Immature natural killer cell (primary cell): ENCODE data around the gene MED14. TPM values are rescaled to one million over a fixed set of nuclear protein-coding genes. Genes with fewer than 3 reads are reported as not detected.

Experiments used
- DNase-seq, 3 donors: peaks; one replicate each; pipeline ENCODE4 v3.0.0; 2022; ENCODE audit warnings: mixed read lengths in 1 of 3
- H3K27ac Mint-ChIP-seq, 6 donors: one replicate each; pipeline ENCODE4 v1.8.0; 2020; ENCODE audit warnings: mixed read lengths in 6 of 6, mild to moderate bottlenecking in 5 of 6, inconsistent platforms in 4 of 6, moderate library complexity in 3 of 6
- H3K27me3 Mint-ChIP-seq, 3 donors: one replicate each; pipeline ENCODE4 v1.8.0; 2020 to 2021; ENCODE audit warnings: low read depth in 3 of 3, mild to moderate bottlenecking in 3 of 3, mixed read lengths in 3 of 3, moderate library complexity in 3 of 3, inconsistent platforms in 1 of 3
- H3K36me3 Mint-ChIP-seq, 3 donors: one replicate each; pipeline ENCODE4 v1.8.0; 2020; ENCODE audit warnings: mixed read lengths in 3 of 3, inconsistent platforms in 2 of 3, mild to moderate bottlenecking in 2 of 3
- H3K4me1 Mint-ChIP-seq, 2 donors: one replicate each; pipeline ENCODE4 v1.8.0; 2020; ENCODE audit warnings: inconsistent platforms in 2 of 2, mild to moderate bottlenecking in 2 of 2, mixed read lengths in 2 of 2, moderate library complexity in 1 of 2
- H3K4me3 Mint-ChIP-seq, 5 donors: one replicate each; pipeline ENCODE4 v1.8.0; 2020; ENCODE audit warnings: mild to moderate bottlenecking in 5 of 5, mixed read lengths in 5 of 5, inconsistent platforms in 3 of 5, moderate library complexity in 3 of 5
- H3K9me3 Mint-ChIP-seq, 6 donors: one replicate each; pipeline ENCODE4 v1.8.0; 2020; ENCODE audit warnings: mild to moderate bottlenecking in 6 of 6, mixed read lengths in 6 of 6, inconsistent platforms in 4 of 6, moderate library complexity in 3 of 6
- polyA plus RNA-seq, 3 donors: library from polyadenylated mRNA; unstranded; fragments of 300-500 nt; fragmentation: Illumina TruSeq; gene quantifications; one replicate each; pipeline ENCODE4 v1.2.3, GENCODE V29; 2021

Gene MED14
- polyA plus RNA-seq, 3 donors from 2014 or later = 5.1 to 15.9 (median 7.1) TPM

GRCh38 chrX:40684092-40684491 is 51.2 kb downstream of the MED14 start:
- peaks cover 3 to 58% (median 41%) of the 10 kb centered on the region in 3 donors for H3K36me3 Mint-ChIP-seq
- DNase-seq = no peak
- H3K4me1 Mint-ChIP-seq = peaks cover 2 to 8% of the 10 kb centered on the region in 2 donors
- H3K27ac Mint-ChIP-seq = peak overlapping the region in 2 of 6 donors; percentile 50 to 54
- H3K9me3 Mint-ChIP-seq = no peaks in the 10 kb centered on the region
- H3K27me3 Mint-ChIP-seq = peaks cover 0 to 2% (median 0%) of the 10 kb centered on the region in 3 donors
- H3K4me3 Mint-ChIP-seq = no peak overlapping the region

DNA sequence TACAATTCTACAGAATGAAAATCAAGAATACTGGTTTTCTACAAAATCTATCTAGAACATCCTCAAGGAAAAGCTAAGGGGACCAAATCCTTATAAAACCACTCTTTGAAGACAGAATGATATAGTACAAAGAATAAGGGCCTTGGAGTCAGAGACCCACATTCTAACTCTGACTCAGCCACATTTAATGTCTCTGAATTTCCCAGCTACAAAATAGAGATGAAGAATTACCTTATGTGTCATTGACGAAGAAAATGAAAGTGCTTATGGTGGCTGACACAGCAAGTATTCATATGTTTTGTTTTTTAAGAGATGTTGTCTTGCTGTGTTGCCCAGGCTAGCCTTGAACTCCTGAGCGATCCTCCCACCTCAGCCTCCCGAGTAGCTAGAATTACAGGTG is 52.1 kb downstream of the MED14 start:
- no peaks in the 10 kb centered on the region for H3K9me3 Mint-ChIP-seq
- no peak for DNase-seq
- peaks cover 4 to 58% (median 40%) of the 10 kb centered on the region in 3 donors for H3K36me3 Mint-ChIP-seq
- H3K27me3 Mint-ChIP-seq = peaks cover 0 to 2% (median 0%) of the 10 kb centered on the region in 3 donors
- no peak overlapping the region for H3K4me3 Mint-ChIP-seq
- H3K27ac Mint-ChIP-seq = no peak overlapping the region
- H3K4me1 Mint-ChIP-seq = peaks cover 2 to 9% of the 10 kb centered on the region in 2 donors

DNA sequence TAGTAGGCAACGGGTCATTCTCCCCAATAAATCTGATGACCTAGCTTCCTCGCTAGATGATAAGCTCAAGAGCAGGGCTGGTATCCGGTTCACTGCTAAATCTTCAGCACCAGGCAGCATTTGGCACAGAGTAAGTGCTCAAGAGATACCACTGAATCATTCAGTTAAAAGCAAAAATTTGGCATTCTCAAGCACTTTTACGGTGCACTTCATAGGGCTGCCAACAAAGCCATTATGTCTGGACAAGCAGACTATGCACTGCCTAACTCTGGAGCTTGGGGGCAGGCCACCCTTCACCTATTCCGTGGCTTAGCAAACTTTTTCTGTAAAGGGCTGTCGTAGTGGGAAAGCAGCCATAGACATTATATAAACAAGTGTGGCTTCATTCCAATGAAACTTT is 64.2 kb downstream of the MED14 start:
- Mint-ChIP-seq H3K36me3 (peaks cover 20 to 64% (median 54%) of the 10 kb centered on the region in 3 donors), H3K27me3 (peaks cover 0 to 2% (median 0%) of the 10 kb centered on the region in 3 donors), H3K9me3 (no peaks in the 10 kb centered on the region), H3K27ac (no peak overlapping the region), H3K4me3 (no peak overlapping the region), H3K4me1 (no peaks in the 10 kb centered on the region)
- no peak for DNase-seq

- H3K4me3 Mint-ChIP-seq = peak overlapping the region; percentile 14 to 66 (median 42)
- H3K27me3 Mint-ChIP-seq = peaks cover 3 to 8% (median 3%) of the 10 kb centered on the region in 3 donors
- peak overlapping the region; percentile 79 to 92 (median 89) for H3K27ac Mint-ChIP-seq
- H3K9me3 Mint-ChIP-seq = no peaks in the 10 kb centered on the region
- no peak for DNase-seq
- peaks cover 22 to 24% of the 10 kb centered on the region in 2 donors for H3K4me1 Mint-ChIP-seq
- peaks cover 25 to 50% (median 40%) of the 10 kb centered on the region in 3 donors for H3K36me3 Mint-ChIP-seq
Observed at GRCh38 chrX:40663880-40664630, 71.3 kb downstream of the MED14 start.

- peak; percentile 71 to 77 (median 72) for DNase-seq
- Mint-ChIP-seq H3K27me3 (peaks cover 3 to 8% (median 3%) of the 10 kb centered on the region in 3 donors), H3K36me3 (peaks cover 25 to 53% (median 36%) of the 10 kb centered on the region in 3 donors), H3K4me1 (peaks cover 22 to 24% of the 10 kb centered on the region in 2 donors), H3K4me3 (peak overlapping the region; percentile 14 to 71 (median 66)), H3K9me3 (no peaks in the 10 kb centered on the region), H3K27ac (peak overlapping the region; percentile 79 to 92 (median 89))
Observed at GRCh38 chrX:40663078-40663740, 72.1 kb downstream of the MED14 start.

GRCh38 chrX:40661489-40661888 is 73.9 kb downstream of the MED14 start:
- DNase-seq = no peak
- Mint-ChIP-seq H3K4me1 (peaks cover 22 to 24% of the 10 kb centered on the region in 2 donors), H3K4me3 (no peak overlapping the region), H3K36me3 (peaks cover 15 to 45% (median 24%) of the 10 kb centered on the region in 3 donors), H3K27ac (no peak overlapping the region), H3K9me3 (no peaks in the 10 kb centered on the region), H3K27me3 (peaks cover 2 to 8% (median 3%) of the 10 kb centered on the region in 3 donors)

GRCh38 chrX:40660381-40660780 is 75.0 kb downstream of the MED14 start:
- Mint-ChIP-seq H3K4me1 (peaks cover 22 to 24% of the 10 kb centered on the region in 2 donors), H3K36me3 (peaks cover 11 to 38% (median 24%) of the 10 kb centered on the region in 3 donors), H3K27ac (peak overlapping the region in 1 of 6 donors; percentile 35), H3K27me3 (peaks cover 0 to 8% (median 2%) of the 10 kb centered on the region in 3 donors), H3K4me3 (no peak overlapping the region), H3K9me3 (no peaks in the 10 kb centered on the region)
- DNase-seq = no peak

DNA sequence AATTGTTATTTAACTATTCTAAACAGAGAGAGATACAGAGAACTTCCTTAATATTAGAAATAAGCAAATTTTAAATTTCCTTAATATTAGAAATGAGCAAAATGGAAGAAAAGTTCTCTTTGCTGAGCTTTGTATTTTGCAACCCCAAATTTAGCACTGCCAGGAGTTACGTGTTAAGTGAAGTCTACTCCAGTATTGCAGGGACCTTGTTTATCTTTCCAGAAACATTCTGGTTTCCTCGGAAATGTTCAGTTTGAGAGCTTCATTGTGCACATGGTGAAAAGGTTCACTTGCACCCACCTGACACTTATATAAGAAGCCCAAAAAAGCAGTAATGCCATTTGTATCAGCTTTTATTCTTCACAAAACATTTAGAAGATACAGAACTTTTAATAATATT is 81.8 kb downstream of the MED14 start:
- H3K9me3 Mint-ChIP-seq = no peaks in the 10 kb centered on the region
- no peak overlapping the region for H3K27ac Mint-ChIP-seq
- H3K27me3 Mint-ChIP-seq = no peaks in the 10 kb centered on the region
- no peak overlapping the region for H3K4me3 Mint-ChIP-seq
- H3K4me1 Mint-ChIP-seq = peaks cover 1 to 7% of the 10 kb centered on the region in 2 donors
- DNase-seq = no peak
- peaks cover 4 to 34% (median 27%) of the 10 kb centered on the region in 3 donors for H3K36me3 Mint-ChIP-seq

- H3K27me3 Mint-ChIP-seq = peaks cover 1 to 3% (median 2%) of the 10 kb centered on the region in 3 donors
- peaks cover 4 to 34% (median 27%) of the 10 kb centered on the region in 3 donors for H3K36me3 Mint-ChIP-seq
- peak overlapping the region in 1 of 6 donors; percentile 46 for H3K27ac Mint-ChIP-seq
- H3K4me3 Mint-ChIP-seq = no peak overlapping the region
- H3K9me3 Mint-ChIP-seq = no peaks in the 10 kb centered on the region
- no peak for DNase-seq
- peaks cover 5 to 16% of the 10 kb centered on the region in 2 donors for H3K4me1 Mint-ChIP-seq
Observed at GRCh38 chrX:40652664-40653063, 82.7 kb downstream of the MED14 start.

GRCh38 chrX:40651620-40652223 is 83.6 kb downstream of the MED14 start:
- DNase-seq = peak; percentile 72 to 77 (median 72)
- peak overlapping the region; percentile 9 to 81 (median 23) for H3K27ac Mint-ChIP-seq

DNA sequence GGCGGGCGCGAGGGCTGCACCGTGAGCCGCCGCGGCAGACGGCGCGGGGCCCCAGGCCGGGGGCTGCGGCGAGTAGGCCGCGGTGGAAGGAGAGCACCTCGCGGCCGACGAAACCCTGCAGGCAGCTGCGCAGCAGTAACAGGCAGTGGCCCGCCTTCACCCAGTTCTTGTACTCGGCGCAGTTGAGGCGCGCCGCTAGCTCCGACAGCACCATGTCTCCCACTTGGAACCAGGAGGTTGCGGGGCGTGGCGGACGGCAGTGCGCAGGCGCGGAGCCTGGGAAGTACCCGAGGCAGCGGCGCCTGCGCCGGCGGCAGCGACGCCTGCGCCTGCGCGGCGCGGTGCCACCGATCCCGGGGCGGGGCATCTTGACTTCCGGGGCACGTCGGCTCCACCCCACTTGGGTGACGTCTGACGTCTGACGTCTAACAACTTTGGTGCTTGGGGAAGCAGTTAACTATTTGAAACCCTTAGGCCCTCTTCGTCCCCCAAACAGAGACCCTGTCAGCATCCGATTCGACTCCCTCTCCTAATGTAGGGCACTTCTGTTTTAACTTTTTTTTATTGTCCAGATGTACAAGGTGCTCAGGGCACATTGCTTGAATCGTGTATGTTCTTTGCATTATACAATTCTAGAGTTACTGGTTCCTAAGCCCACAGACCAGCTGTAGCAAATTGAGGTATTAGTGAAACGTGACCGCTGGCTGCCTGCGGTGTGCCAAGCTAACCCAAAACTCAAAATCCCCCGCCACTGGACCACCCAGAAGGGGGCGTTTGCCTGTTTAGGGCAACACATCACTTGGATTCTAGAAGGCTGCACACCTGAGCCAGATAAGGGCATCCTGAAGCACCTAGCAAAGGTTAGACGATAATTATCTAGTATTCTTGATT is 87.8 kb downstream of the MED14 start, which contains the start of gene CXorf38:
TSS of gene CXorf38 (minus strand) at position 255 of the 891 bp plus-strand sequence. CDS start at position 214, 41 bp downstream.
- peak within 1 kb of the TSS; percentile 92 to 99 (median 98) for H3K27ac Mint-ChIP-seq
- H3K4me3 Mint-ChIP-seq = peak within 1 kb of the TSS; percentile 89 to 98 (median 96)
- H3K4me1 Mint-ChIP-seq = peaks cover 38 to 57% of the 10 kb centered on the region in 2 donors
- H3K36me3 Mint-ChIP-seq = peaks cover 0 to 8% (median 7%) of the 10 kb centered on the region in 3 donors
- DNase-seq = peak; percentile 94 to 98 (median 97)
- no peaks in the 10 kb centered on the region for H3K9me3 Mint-ChIP-seq
- peaks cover 14 to 23% (median 18%) of the 10 kb centered on the region in 3 donors for H3K27me3 Mint-ChIP-seq

More at GRCh38 chrX:40651620-40652223, 83.6 kb downstream of the MED14 start:
- no peaks in the 10 kb centered on the region for H3K9me3 Mint-ChIP-seq
- H3K27me3 Mint-ChIP-seq = peaks cover 6 to 7% (median 7%) of the 10 kb centered on the region in 3 donors
- H3K4me1 Mint-ChIP-seq = peaks cover 7 to 21% of the 10 kb centered on the region in 2 donors
- peaks cover 4 to 28% (median 27%) of the 10 kb centered on the region in 3 donors for H3K36me3 Mint-ChIP-seq
- H3K4me3 Mint-ChIP-seq = no peak overlapping the region

DNA sequence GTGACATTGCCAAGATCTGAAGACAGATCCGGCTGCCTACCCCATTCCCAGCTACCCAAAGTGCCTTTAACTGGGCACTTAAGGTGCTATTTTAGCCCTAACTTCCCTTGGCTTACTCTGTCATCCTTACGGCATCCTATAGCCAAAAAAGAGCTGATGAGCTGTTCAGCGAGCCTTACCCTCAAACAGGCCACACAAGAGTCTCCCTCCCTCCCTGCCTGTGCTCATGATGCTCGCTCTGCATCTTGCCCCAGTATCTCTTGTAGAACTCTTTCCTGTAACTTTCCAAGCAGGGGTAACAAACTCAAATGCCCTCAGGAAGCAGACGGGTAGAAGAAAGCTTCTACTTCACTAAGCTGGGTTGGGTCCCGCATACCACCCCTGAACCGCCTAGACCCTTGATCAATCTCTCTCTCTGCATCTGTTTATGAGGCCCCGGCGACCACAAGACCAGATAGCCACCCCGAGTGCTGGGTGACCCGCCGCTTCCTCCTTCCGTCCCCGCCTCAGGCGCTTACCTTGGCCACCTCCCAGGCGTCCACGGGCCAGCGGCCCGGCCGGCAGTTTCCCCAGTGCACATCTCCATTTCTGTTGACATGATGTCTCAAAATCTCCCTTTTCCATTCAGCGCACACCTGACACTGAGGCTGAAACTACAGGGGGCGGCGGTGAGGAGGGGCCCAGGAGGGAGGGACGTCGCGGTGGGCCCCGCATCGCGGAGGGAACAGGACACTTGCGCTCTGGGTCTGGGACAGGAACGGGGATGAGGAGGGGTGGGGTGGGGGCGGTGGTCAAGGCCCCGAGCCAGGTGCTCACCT is 88.6 kb downstream of the MED14 start:
- H3K4me3 Mint-ChIP-seq = peak overlapping the region; percentile 89 to 98 (median 96)
- H3K9me3 Mint-ChIP-seq = no peaks in the 10 kb centered on the region
- H3K27me3 Mint-ChIP-seq = peaks cover 14 to 23% (median 18%) of the 10 kb centered on the region in 3 donors
- peaks cover 46 to 62% of the 10 kb centered on the region in 2 donors for H3K4me1 Mint-ChIP-seq
- peaks cover 0 to 14% (median 9%) of the 10 kb centered on the region in 3 donors for H3K36me3 Mint-ChIP-seq
- peak overlapping the region; percentile 86 to 99 (median 96) for H3K27ac Mint-ChIP-seq
- peak; percentile 36 to 57 (median 52) for DNase-seq
